Muscle of leg (tissue), 11 donors: ENCODE data around the gene SH2D2A. TPM values are rescaled to one million over a fixed set of nuclear protein-coding genes. Genes with fewer than 3 reads are reported as not detected.
A peak's percentile ranks its signal among the peaks of the same experiment; 100 is the strongest.

ENCODE experiments used
- DNase-seq: peaks from one replicate; pipeline ENCODE4 v3.0.0; 2013
- H3K27ac ChIP-seq: one replicate; pipeline ENCODE4 v1.5.1; 2013; ENCODE audit warnings: mild to moderate bottlenecking, low read length, control low read depth
- H3K27me3 ChIP-seq: one replicate; pipeline ENCODE4 v1.6.1; 2013; ENCODE audit warnings: low read length; ENCODE audit not compliant: control insufficient read depth, insufficient read depth
- H3K36me3 ChIP-seq: one replicate; pipeline ENCODE4 v1.6.1; 2013; ENCODE audit warnings: low read length; ENCODE audit not compliant: control insufficient read depth, insufficient read depth
- H3K4me1 ChIP-seq: one replicate; pipeline ENCODE4 v1.6.1; 2013; ENCODE audit warnings: low read length; ENCODE audit not compliant: control insufficient read depth, insufficient read depth
- H3K4me3 ChIP-seq: one replicate; pipeline ENCODE4 v1.5.1; 2013; ENCODE audit warnings: low read length, control low read depth
- H3K9me3 ChIP-seq: replicated peaks from 2 replicates; pipeline ENCODE4 v1.6.1; 2013; ENCODE audit warnings: low read depth, low read length; ENCODE audit not compliant: control insufficient read depth
- WGBS: methylation state at CpG from one replicate; pipeline ENCODE4 v1.1.5; 2013; ENCODE audit warnings: missing lambda C conversion rate; ENCODE audit not compliant: insufficient coverage; 5-methylcytosine and 5-hydroxymethylcytosine counted together
- polyA plus RNA-seq, 8 donors: library from polyadenylated mRNA; unstranded; fragments of 120-200 nt; gene quantifications; one replicate each; pipeline versions ENCODE4 v1.2.1 to v1.2.3, GENCODE V29; 2013; ENCODE audit warnings: inconsistent platforms in 1 of 8, low replicate concordance in 1 of 8; ENCODE audit not compliant: insufficient read length in 8 of 8, insufficient read depth in 1 of 8
- total RNA-seq: library from RNA; stranded (reverse); fragments of 120-200 nt; gene quantifications from one replicate; pipeline ENCODE4 v1.2.4, GENCODE V29; 2013

Gene SH2D2A
- total and polyA plus RNA-seq, 9 donors, result 0.61 to 1.4 (median 0.82) TPM

- H3K36me3 ChIP-seq, result no peaks in the 10 kb centered on the region
- DNase-seq, result peak; percentile 44
- H3K4me1 ChIP-seq, result peaks cover 43% of the 10 kb centered on the region
- peak overlapping the region; percentile 34 for H3K4me3 ChIP-seq
- peaks cover 82% of the 10 kb centered on the region for H3K27me3 ChIP-seq
- H3K27ac ChIP-seq, result no peak overlapping the region
- no peaks in the 10 kb centered on the region for H3K9me3 ChIP-seq
- 1% methylated on average over 26 of the region's 33 CpGs for WGBS
These were observed 43.0 kb upstream of the SH2D2A start for GRCh38 chr1:156859523-156860112.

DNA sequence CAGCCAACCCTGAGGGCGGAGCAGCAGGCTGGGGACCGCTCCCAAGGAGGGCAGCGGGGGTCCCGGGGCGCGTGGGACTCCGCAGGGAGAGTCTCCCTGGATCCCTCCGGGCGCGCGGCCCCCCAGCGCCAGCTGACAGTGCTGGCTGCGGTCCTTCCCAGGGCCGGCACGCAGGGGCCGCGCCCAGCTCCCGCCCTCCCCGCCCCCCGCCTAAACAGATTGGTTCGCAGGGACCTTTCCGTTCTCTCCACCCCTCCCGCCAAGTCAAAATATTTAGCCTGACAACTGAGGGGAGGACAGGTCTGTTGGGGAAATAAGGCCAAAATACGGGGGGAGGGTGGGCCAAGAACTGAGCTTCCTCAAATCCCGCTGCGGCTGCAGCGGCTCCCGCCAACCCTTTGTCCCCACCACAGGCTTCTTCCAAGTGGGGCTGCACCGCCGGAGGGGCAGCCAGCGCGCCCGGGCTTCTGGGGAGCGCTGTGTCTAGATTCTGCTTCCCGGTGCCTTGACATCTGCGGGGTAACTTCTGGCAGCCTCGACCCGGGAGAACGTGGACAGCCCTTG is 42.4 kb upstream of the SH2D2A start, which contains the start of gene INSRR:
TSS of gene INSRR (minus strand) at position 159 of the 564 bp plus-strand sequence. CDS start 496 bp downstream, outside the sequence.
- H3K4me1 ChIP-seq, result peaks cover 49% of the 10 kb centered on the region
- H3K27ac ChIP-seq, result peak within 1 kb of the TSS; percentile 20
- DNase-seq, result peak; percentile 60
- 2% methylated on average over 29 of the region's 39 CpGs for WGBS
- H3K36me3 ChIP-seq, result no peaks in the 10 kb centered on the region
- peak within 1 kb of the TSS; percentile 34 for H3K4me3 ChIP-seq
- H3K27me3 ChIP-seq, result peaks cover 76% of the 10 kb centered on the region
- H3K9me3 ChIP-seq, result no peaks in the 10 kb centered on the region

- Histone ChIP-seq H3K27me3 (peaks cover 72% of the 10 kb centered on the region), H3K4me1 (peaks cover 53% of the 10 kb centered on the region), H3K27ac (peak overlapping the region; percentile 13), H3K4me3 (no peak overlapping the region), H3K36me3 (no peaks in the 10 kb centered on the region), H3K9me3 (no peaks in the 10 kb centered on the region)
- WGBS, result 10% methylated on average over 5 of the region's 5 CpGs
- DNase-seq, result no peak
These were observed 41.9 kb upstream of the SH2D2A start for GRCh38 chr1:156858555-156858956.

DNA sequence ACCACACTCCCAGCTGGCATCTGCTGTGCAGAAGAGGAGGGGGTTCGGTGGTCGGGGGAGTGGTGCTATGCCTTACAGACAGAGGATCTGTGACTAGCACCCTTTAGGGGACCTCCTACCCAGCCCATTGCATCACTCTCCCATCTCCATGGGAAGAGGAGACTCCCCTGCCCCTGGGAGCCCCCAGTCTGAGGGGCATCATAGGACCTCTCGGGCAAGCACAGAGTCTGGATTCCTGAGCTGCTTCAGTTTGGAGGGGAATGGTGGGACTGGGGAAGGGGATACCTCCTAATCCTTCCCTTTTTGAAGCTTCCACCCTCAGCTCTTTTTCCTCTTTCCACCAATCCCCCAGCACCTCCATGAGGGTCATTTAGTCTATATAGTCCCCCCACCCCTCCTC is 40.9 kb upstream of the SH2D2A start:
- no peak for DNase-seq
- Histone ChIP-seq H3K4me1 (peaks cover 64% of the 10 kb centered on the region), H3K27ac (no peak overlapping the region), H3K36me3 (no peaks in the 10 kb centered on the region), H3K9me3 (no peaks in the 10 kb centered on the region), H3K27me3 (peaks cover 61% of the 10 kb centered on the region), H3K4me3 (no peak overlapping the region)
- no CpG with 5 or more reads among the region's 3 CpGs for WGBS

- DNase-seq, result no peak
- WGBS, result 43% methylated on average over 1 of the region's 3 CpGs
- Histone ChIP-seq H3K27me3 (peaks cover 52% of the 10 kb centered on the region), H3K36me3 (no peaks in the 10 kb centered on the region), H3K27ac (no peak overlapping the region), H3K4me1 (peaks cover 72% of the 10 kb centered on the region), H3K9me3 (no peaks in the 10 kb centered on the region), H3K4me3 (no peak overlapping the region)
These were observed 39.7 kb upstream of the SH2D2A start for GRCh38 chr1:156856282-156856785.

- H3K36me3 ChIP-seq, result no peaks in the 10 kb centered on the region
- H3K4me3 ChIP-seq, result no peak overlapping the region
- H3K4me1 ChIP-seq, result peaks cover 59% of the 10 kb centered on the region
- no peaks in the 10 kb centered on the region for H3K9me3 ChIP-seq
- no peak overlapping the region for H3K27ac ChIP-seq
- peaks cover 42% of the 10 kb centered on the region for H3K27me3 ChIP-seq
- no peak for DNase-seq
- WGBS, result 48% methylated on average over 3 of the region's 3 CpGs
These were observed 38.0 kb upstream of the SH2D2A start for GRCh38 chr1:156854634-156855033.

DNA sequence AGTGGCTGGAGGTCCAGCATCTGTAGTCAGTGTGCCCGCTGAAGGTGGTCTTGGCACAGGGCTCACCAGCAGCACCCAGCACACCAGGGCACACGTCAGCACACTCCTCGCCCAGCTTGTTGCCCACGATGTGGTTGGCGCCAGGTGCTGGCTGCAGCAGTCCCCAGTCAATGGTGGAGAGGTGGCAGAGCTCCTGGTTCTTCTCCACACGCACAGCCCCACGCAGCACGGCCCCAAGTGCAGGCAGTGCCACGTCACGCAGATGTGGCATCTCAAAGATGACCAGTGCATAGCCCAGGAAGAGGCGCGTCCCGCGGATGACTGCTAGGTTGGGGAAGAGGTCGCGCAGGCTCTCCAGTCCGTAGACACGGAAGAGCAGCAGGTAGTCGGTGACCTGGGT is 37.1 kb upstream of the SH2D2A start:
- H3K27ac ChIP-seq, result no peak overlapping the region
- 91% methylated on average over 19 of the region's 19 CpGs for WGBS
- no peaks in the 10 kb centered on the region for H3K36me3 ChIP-seq
- peaks cover 42% of the 10 kb centered on the region for H3K27me3 ChIP-seq
- no peak for DNase-seq
- peaks cover 54% of the 10 kb centered on the region for H3K4me1 ChIP-seq
- H3K9me3 ChIP-seq, result no peaks in the 10 kb centered on the region
- H3K4me3 ChIP-seq, result no peak overlapping the region

GRCh38 chr1:156852418-156852874 is 35.8 kb upstream of the SH2D2A start:
- H3K9me3 ChIP-seq, result no peaks in the 10 kb centered on the region
- 31% methylated on average over 5 of the region's 9 CpGs for WGBS
- no peaks in the 10 kb centered on the region for H3K36me3 ChIP-seq
- H3K4me1 ChIP-seq, result peaks cover 54% of the 10 kb centered on the region
- peak overlapping the region; percentile 81 for H3K27ac ChIP-seq
- H3K4me3 ChIP-seq, result no peak overlapping the region
- peaks cover 42% of the 10 kb centered on the region for H3K27me3 ChIP-seq
- peak; percentile 86 for DNase-seq

DNA sequence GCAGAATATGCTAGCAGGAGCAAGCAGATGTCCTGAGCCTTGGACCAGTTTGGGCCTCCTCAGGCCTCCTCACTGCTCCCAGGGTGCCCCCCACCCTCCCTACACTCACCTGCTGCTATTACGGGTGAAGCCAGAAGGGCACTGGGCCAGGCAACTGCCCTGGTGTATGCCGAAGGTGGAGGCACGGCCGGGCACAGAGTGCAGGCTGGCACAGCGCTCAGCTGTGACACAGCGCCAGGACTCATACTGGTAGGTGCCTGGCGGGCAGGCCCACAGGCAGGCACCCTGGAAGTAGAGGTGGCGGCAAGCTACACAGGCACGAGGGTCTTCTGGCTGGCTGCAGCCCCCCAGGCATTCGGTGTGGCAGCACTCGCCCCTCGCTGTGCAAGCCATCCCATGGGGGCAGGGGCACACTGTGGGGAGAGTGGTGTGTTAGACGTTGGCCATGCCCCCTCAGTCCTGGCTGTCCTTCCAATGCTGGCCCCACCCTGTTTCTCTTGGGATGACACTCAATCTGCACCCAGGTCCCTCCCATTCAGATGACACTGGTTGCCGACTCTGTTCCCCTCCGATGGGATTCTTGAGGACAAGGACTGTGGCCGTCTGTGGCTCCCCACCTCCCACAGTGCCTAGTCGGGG is 35.2 kb upstream of the SH2D2A start:
- no peak overlapping the region for H3K4me3 ChIP-seq
- H3K4me1 ChIP-seq, result peaks cover 57% of the 10 kb centered on the region
- DNase-seq, result no peak
- H3K27me3 ChIP-seq, result peaks cover 42% of the 10 kb centered on the region
- H3K36me3 ChIP-seq, result no peaks in the 10 kb centered on the region
- H3K9me3 ChIP-seq, result no peaks in the 10 kb centered on the region
- H3K27ac ChIP-seq, result peak overlapping the region; percentile 81
- WGBS, result 79% methylated on average over 12 of the region's 17 CpGs

- WGBS, result 18% methylated on average over 23 of the region's 23 CpGs
- Histone ChIP-seq H3K36me3 (no peaks in the 10 kb centered on the region), H3K9me3 (no peaks in the 10 kb centered on the region), H3K27me3 (peaks cover 63% of the 10 kb centered on the region), H3K4me1 (peaks cover 57% of the 10 kb centered on the region), H3K27ac (no peak overlapping the region), H3K4me3 (no peak overlapping the region)
- DNase-seq, result no peak
These were observed 32.5 kb upstream of the SH2D2A start for GRCh38 chr1:156849151-156849496.
